Activated CD4-positive, CD25-positive, alpha-beta regulatory T cell treated with anti-CD3 and anti-CD28 coated beads, Interleukin-2, amount 50 U/mL, for 72 hours (primary cell): ENCODE data around the gene RBM28.

Source experiments
- DNase-seq: peaks from one replicate; pipeline ENCODE4 v3.0.0; 2021

RBM28 gene

DNA sequence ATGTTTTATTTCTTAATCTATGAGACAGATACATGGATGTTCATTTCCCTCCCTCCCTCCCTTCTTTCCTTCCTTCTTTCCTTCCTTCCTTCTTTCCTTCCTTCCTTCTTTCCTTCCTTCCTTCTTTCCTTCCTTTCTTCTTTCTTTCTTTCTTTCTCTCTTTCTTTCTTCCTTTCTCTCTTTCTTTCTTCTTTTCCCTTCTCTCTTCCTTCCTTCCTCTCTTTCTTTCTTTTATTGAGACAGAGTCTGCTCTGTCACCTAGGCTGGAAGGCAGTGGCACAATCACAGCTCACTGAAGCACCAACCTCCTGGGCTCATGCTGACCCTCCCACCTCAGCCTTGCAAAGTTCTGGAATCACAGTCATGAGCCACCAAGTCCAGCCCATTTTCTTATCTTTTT, 23.3 kb upstream of the RBM28 start:
- no peak for DNase-seq

DNA sequence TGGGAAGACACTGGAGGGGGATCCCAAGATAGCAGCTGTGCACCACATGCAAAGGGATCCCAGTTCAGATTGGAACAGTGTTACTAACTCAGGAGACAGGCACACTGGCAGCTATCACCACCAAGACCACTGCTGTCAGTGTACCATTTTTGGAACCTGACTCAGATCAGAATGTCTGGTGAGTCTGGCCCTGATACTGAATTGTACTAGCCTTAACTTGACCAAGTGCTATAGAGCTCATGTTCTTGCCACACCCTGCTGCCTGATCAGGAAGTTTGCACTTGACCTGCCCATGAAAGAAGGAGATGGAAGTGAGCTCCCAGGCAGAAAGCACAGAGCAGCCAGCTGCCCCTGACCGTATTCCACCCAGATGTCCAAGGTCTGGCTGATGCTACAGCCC, 22.6 kb upstream of the RBM28 start:
- no peak for DNase-seq

DNA sequence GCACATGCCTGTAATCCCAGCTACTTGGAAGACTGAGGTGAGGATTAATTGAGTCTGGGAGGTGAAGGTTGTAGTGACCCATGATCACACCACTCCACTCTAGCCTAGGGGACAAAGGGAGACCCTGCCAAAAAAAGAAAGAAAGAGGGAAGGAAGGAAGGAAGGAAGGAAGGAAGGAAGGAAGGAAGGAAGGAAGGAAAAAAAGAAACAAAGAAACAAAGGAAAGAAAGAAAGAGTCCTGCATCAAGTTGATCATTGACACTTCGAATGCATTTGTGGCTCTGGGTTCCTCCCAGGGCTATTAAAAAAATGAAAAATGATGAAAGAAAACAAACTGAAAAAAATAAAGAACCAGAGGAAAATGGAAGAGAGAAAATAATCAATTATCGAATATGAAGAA, 21.7 kb upstream of the RBM28 start:
- DNase-seq: no peak

DNA sequence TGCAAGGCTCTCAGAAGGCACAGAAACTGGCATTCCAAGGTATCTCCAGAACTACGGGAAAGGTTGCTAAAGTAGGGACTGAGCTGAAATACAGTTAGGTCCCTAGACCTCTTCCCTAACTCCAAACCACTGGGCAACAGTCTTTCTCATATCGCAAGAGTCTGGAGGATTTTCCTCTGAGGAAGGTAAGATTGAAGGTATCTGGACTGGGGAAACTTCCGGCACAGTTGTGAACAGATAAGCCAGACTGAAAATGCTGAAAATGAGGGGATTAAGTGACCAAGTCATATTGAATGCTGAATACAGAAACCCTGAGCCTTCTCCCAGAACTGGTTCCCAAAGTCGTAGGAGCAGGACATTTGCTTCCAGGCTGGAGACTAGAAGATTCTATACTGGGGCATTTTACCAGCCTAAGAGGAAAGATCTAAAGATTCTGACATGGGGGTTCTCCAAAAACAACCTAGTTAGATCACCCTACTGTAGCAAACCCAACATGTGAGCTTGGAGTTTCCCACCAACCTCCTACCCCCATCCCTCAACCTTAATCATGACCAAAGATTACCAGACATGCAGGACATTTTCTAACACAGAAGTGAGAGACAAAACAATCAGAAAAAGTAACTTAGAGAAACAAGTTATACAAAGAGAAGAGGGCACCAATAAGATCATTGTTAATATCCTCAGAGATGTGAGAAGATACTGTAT, 20.6 kb upstream of the RBM28 start:
- no peak for DNase-seq

DNA sequence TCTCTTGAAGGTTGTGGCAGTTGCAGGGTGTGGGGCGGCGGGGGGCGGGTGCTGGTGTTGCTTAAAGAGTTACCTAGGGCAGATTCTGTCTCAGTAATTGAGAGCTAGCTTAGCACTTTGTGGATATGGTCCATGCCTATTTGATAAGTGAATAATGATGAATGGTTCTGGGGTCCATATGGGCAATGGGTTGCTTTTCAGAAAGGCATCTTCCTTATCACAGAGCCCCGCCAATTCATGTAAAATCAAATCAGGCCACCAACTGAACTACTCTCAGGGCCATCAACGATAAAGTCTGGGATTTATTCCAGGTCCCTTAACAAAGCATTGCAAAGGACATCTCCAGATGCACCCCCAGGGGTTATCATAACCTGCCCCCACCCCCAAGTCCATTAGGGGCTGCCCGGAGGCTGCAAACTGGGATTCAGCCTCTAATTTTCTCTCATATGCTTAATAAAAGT, 19.6 kb upstream of the RBM28 start:
- DNase-seq: no peak

DNA sequence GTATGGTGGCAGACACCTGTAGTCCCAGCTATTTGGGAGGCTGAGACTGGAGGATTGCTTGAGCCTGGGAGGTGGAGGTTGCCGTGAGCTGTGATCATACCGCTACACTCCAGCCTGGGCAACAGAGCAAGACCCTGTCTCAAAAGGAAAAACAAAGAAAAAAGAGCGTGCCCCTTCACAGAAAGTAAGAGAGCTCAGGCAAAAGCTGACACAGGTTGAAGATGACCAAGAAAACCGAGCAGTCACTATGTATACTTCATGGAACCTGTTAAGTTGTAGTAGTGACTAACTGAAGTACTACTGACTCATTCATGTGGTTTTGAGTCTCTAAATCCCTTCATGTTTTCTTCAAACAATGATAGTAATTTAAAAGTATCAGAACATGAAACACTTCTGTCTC, 19.0 kb upstream of the RBM28 start:
- no peak for DNase-seq

DNA sequence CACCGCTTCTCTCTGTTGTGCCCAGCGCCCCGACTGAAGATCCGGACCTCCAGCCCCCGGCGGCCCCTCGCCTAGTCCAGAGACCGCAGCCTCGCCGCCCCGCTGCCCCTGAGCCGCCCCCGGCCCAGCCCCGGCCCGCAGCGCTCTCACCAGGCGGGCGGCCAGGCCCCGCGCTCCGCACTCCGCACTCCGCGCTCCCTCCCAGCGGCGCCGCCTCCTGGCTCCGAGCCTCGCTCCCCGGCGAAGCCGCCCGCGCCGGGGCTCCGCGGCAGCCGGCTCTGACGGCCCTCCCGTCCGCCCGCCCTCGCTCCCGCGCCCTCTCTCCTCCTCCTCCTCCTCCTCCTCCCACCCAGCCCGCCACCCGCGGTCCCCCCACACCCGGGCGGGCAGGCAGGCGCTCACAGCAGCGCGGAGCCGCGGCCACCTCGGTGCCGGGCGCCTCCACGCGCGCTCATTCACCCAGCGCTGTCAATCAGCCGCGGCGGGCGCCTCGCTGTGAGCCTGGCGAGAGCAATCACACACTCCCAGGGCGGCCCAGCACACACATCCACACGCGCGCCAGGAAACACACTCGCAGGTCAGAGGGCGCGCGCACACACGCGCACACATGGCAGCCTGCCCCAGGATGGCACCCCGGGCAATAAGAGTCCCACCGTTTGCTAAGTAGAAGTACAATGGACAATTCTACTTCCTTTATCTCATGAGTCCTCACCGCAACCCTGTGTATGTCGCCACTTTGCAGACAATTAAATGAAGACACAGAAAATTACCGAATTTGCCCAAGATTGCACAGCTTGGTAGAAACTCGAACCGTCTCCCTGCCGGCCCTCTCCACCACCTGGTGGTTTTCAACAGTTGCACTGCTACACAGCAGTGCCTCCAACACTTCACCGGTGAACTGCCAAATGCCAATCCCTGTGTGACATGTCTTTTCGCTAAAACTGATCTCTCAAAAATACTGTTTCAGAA, 18.0 kb upstream of the RBM28 start, which contains the start of gene PRRT4:
Gene PRRT4 (minus strand): TSS at position 280 of the 969 bp plus-strand sequence.
- DNase-seq: no peak

DNA sequence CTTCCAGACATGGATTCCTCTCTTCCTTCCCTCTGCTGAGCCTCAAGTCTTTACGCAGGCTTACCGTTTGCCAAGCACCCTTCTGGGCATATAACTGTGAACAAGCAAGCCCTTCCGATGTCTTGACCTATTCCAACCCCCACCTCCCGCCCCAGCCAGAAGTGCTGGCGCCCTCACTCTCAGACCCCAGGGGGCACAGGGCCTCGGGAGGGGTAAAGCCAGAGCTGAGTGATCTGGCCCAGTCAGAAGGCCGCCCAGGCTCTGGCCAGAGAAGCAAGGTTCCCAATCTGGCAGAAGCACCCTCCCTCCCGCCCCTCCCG, 16.6 kb upstream of the RBM28 start:
- DNase-seq: no peak

DNA sequence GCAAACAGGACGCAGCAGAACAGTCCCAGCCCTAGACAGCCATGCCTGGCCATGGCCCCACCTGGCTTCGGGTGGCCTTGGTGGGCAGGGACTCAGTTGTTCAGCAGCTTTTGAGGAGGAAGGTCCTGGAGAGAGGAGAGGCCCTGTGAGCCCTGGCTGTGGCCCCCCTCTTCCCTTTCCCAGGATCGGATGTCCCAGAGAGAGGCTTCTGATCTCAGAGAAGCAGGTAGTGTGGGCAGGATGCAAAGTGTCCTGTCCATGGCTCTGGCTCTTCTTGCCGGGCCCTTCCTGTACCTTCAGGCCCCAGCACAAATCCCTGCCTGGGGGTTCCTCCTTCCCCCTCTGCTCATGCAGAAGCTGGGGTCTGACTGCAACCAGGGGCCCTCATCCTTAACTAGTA, 16.2 kb upstream of the RBM28 start:
- no peak for DNase-seq

DNA sequence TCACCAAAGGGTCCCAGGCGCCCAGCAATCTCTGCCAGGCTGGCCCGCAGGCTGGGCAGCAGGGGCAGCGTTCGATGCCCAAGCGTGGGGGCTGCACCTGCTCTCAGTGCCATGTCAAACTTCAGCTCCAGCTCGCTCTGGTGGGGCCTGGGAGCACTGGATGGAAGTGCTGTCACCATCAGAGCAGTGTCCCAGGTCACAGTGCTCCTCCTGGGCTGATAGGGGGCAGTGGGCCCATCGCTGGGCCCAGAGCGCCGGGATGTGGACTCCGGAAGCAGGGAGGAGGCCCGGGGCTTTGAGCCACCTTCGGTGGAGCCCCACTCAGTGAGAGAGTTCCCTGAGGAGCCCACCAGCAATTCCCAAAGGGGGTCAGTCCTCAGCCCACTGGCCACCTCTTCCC, 15.6 kb upstream of the RBM28 start:
- DNase-seq: no peak

DNA sequence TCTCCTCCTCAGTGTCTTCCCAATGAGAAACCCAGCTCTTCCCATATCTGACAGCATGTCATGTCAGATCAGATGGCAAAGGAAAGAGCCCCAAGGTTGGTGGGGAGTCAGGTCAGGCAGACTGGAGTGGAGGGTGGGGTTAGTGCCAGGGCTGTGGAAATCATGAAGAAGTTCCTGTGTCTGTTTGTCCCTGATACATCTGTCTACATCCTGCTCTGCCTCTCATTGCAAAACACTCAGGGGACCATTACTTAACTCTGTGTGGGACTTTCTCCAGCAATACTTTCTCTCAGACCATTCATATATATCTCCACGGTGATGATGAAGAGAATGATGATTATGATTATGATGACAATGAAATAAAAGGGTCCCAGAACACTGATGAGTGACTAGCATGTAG, 14.5 kb upstream of the RBM28 start:
- DNase-seq: no peak

DNA sequence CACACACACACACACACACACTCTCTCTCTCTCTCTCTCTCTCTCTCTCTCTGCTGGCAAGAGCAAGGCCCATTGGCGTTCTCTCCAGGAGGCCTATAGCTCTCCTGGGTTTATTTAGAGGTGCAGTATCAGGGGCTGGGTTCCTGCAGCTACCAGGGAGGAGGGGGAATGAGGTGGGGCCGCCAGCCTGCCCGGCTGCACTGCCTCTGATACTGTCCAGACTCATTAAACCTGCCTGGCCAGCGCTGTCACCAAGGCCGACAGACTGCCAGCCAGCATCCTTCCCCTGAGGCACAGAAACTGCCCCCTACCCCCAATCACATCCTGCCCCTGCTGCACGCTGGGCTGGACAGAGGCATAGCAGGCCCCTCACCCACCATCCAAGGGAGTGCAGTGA, 13.5 kb upstream of the RBM28 start:
- DNase-seq: no peak

DNA sequence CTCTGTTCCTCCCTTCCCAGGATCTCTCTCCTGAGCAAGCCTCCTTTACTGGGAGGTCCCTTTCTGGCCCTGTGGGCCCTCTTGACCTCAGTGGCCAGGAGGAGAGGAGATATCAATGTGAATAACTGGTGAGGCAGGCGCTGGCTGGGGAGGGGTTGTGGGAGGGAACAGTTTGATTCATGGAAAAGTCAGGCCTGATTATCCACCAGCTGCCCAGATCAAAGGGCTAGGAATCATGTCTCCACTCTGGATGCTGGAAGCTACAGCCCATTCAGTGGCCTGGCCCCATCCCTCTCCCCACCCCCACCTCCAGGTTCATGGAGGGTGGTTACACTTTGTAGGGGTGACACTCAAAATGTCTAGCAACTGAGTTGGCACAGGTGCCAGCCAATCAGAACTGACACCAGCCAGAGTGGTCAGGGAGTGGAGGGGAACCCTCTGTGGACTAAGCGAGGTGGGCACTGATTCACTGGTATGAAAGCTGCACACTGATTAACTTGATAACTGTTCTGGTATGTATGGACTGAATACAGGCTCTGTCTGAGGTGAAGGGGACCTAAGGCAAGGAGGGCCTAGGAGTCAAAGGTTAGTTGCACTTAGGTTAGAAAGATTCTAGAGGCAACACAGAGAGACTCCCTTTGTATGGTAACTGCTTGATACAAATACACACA, 13.0 kb upstream of the RBM28 start:
- no peak for DNase-seq

DNA sequence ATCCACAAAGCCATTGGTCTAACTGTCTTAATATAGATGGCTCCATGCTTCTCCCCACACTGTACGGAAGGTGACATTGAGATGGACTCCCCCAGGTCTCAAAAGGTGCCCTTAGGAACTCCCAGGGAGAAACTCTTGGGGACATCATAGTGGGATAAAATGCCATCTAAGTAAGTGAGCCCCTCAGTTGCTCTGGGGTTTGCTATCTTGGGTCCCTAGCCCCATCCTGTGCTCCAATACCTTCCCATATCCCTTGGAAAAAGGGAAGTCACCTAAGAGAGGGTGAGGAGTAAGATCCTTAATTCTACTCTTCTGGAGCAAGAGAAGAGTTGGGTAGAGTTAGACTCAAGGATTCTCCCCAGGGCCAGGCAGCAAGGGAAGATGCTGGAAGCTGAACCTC, 9.9 kb upstream of the RBM28 start:
- no peak for DNase-seq

DNA sequence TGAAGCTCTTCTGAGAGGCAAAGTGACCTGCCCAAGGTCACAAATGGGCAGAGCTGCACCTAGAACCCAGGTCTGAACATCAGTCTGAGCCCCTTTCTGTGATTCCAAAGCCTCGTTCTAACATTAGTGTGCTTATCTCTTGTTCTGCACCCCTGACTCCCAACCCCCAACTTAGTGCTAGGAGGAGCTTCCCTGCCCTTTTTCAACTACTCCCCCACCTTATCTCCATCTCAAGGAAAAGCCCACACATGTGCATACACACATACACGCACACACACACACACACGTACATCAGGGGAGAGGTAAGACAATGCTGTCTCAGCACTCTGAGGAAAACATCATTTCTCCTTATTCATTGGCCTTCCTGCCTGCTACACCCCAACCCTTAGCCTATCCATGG, 9.5 kb upstream of the RBM28 start:
- DNase-seq: no peak

DNA sequence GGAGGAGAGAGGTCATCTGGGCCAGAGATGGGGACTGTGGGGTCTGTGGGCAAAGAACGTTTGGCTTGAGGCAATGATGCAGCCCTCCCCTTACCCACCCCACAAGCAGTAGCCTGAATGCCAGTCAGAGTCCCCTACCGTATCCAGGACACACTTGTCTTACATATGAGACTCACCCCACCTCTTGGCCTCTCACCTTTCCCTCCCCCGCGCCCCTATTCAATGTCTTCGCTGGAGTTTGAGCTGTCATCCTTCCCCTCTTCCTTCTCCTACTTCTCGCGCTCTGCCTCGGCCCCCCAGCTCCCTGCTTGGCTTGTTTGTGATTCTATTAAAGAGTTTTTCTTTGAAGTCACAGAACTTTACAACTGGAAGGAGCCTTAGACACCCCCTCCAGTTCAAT, 8.9 kb upstream of the RBM28 start:
- no peak for DNase-seq

DNA sequence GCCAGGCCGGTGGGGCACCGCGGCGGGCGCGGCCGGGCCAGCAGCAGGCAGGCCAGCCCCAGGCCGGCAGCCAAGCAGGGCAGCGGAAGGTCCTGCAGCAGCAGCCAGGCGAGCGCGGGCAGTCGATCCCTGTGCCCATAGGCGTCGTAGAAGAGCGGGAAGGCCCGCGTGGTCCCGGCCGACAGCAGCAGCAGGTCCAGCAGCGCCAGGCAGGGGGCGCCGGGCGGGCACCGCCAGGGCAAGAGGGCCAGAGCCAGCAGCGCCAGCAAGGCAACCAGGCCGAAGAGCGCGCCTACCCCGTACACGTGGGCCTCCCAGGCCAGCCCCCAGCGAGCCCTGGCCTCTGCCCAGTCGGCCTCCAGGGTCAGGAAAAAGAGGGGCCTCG, 8.4 kb upstream of the RBM28 start:
- DNase-seq: no peak

DNA sequence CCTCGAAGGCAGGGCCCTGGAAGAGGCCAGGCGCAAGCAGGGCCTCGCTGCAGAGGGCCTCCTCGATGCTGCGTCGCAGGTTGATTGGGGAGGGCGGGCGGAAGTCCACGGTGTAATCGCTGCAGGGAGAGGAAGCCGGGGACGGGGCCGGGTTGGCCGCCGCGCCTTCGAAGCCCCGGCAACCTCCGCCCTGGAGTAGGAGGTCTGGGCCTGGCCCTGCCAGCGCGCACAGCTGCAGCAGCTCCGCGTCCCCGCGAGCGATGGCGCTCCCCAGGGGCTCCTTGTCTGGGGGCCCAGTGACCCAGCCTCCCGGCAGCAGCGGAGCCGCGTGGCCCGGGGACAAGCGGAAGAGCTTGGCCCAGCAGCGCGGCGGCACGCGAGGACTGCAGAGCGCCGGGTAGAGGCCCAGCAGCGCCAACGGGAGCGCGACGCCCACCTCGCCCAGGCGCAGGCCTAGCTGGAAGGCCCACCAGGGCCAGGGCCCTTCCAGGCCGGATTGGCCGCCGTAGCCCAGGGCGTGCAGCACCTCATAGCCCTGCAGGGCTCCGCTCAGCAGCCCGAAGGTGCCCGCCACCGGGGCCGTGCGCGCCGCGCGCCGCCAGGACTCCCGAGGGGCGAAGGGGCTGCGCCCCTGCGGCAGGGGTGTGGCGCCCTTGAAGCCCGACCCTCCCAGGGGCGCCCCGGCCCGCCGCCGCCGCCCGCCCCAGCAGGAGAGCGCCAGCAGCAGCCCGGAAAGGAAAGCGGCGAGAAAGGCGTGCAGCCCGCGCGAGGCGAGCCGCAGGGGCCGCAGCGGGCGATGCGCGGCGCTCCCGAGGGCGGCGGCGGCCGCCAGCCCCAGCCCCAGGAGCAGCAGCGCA, 7.8 kb upstream of the RBM28 start:
- no peak for DNase-seq

DNA sequence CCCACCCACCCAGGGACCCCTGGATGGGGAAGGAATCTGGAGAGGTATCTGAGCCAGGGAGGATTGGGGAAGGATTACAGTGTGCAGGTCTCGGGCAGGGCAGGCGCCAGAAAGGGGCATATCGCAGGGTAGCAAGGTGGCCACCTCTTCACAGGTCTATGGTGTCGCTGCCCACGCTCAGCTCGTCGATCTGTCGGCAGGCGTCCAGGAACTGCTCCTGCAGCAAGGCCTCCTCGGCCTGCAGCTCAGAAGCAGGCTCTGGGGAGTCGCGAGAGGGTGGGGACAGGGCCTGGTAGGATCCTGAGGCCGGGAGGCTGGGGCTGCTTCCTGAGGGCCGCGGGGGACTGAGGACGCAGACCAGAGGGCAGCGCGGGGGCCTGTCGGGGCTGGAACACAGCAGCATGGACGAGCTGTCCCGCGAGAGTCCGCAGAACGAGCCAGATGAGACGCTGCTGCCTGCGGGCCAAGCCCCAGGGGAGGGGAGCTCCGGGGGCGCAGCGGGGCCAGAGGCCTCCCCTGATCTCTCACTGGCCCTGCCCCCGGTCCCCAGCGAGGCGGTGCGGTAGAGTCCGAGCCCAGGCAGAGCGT, 7.1 kb upstream of the RBM28 start:
- no peak for DNase-seq

DNA sequence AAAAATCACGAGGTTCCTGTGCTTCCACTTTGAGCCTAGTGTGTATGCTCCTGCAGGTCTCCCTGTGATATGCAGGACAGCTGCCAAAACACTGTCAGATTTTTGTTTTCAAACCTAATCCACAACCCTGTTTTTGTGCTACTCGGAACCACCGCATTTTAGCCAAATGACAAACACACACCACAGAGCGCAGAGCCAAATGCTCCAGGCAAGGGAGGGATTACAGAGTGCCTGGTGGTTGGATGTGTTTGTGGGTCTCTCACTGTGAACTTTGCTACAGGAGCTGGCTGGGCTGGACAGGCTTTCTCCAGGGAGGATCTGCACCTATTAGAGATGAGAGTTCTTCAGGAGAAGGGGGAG, 5.7 kb upstream of the RBM28 start:
- DNase-seq: no peak

DNA sequence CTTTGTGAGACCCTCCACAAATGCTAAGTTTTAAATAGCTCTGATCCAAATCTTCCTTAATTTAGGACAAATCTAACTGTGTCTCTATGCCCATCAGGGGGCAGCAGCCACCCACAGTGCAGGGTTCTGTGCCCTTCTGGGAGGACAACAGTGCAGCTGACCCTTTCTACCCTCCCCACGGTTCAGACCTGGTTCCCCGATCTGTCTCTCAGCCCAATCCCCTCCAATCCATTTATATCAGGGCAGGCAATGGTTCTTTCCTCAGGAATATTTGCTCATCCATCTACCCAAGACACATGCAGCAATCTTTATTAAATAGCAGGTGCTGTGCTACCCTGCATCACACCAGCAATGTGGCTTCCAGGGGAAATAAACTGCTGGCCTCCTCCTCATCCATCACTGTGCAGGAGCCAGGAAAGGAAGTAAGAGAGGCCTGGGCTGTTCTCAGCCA, 4.0 kb upstream of the RBM28 start:
- DNase-seq: no peak

DNA sequence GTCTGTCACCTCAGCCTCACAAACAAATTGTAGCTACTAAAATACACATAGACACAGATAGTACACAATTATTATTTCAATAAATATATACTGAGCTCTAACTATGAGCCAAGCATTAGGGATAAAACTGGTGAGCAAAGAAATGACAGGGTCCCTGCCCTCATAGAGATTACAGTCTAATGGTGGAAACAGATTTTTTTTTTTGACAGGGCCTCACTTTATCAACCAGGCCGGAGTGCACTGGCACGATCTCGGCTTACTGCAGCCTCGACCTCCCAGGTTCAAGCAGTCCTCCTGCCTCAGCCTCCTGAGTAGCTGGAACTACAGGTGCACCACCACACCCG, 695 bp upstream of the RBM28 start:
- DNase-seq: no peak

DNA sequence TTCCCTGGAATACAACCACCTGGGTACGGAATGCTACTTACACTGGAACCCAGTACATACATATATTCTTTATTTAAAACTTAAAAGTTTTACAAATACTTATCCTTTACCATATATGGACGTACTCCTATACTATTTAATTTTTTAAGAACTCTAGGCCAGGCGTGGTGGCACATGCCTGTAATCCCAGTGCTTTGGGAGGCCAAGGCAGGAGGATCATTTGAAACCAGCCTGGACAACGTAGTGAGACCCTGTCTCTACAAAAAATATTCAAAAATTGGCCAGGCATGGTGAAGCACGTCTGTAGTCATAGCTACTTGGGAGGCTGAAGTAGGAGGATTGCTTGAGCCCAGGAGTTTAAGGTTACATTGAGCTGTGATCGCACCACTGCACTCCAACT, 2.0 kb downstream of the RBM28 start:
- no peak for DNase-seq
